HUES6 (cell line): ENCODE data around the gene E4F1.

Experiments
- H3K27ac ChIP-seq: 2 replicates; pipeline ENCODE4 v1.7.0; 2013; ENCODE audit warnings: low read depth, mild to moderate bottlenecking, low read length, inconsistent platforms
- H3K27me3 ChIP-seq: 2 replicates; pipeline ENCODE4 v1.6.1; 2013; ENCODE audit warnings: low read length; ENCODE audit not compliant: control insufficient read depth, insufficient read depth
- H3K36me3 ChIP-seq: 2 replicates; pipeline ENCODE4 v1.6.1; 2013; ENCODE audit warnings: low read length; ENCODE audit not compliant: control insufficient read depth, insufficient read depth
- H3K4me1 ChIP-seq: 2 replicates; pipeline ENCODE4 v1.6.1; 2013; ENCODE audit warnings: low read length; ENCODE audit not compliant: control insufficient read depth, insufficient read depth
- H3K4me3 ChIP-seq: 2 replicates; pipeline ENCODE4 v1.5.1; 2013; ENCODE audit warnings: low read depth, low read length
- H3K9ac ChIP-seq: one replicate; pipeline ENCODE4 v1.6.1; 2013; ENCODE audit warnings: mild to moderate bottlenecking, low read length
- H3K9me3 ChIP-seq: 2 replicates; pipeline ENCODE4 v1.6.1; 2013; ENCODE audit warnings: low read depth, low read length; ENCODE audit not compliant: control insufficient read depth, insufficient read depth

Gene E4F1

DNA sequence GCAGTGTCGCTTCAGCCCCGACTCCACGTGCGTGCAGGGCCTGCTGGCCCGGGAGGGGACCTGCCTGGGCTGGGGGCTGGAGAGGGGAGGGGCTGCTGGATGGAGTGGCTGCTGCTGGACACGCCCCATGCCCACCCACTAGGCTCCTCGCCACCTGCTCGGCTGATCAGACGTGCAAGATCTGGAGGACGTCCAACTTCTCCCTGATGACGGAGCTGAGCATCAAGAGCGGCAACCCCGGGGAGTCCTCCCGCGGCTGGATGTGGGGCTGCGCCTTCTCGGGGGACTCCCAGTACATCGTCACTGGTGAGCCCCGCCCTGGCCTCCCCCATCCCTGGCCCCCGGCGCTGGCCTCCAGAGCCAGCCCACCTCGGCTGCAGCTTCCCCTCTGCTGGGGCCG, 15.1 kb upstream of the E4F1 start:
- peaks cover 50% of the 10 kb centered on the region for H3K36me3 ChIP-seq
- H3K4me1 ChIP-seq: peaks cover 20% of the 10 kb centered on the region
- no peaks in the 10 kb centered on the region for H3K9me3 ChIP-seq
- H3K27me3 ChIP-seq: no peaks in the 10 kb centered on the region
- H3K27ac ChIP-seq: no peak overlapping the region
- H3K4me3 ChIP-seq: no peak overlapping the region
- H3K9ac ChIP-seq: no peak overlapping the region

DNA sequence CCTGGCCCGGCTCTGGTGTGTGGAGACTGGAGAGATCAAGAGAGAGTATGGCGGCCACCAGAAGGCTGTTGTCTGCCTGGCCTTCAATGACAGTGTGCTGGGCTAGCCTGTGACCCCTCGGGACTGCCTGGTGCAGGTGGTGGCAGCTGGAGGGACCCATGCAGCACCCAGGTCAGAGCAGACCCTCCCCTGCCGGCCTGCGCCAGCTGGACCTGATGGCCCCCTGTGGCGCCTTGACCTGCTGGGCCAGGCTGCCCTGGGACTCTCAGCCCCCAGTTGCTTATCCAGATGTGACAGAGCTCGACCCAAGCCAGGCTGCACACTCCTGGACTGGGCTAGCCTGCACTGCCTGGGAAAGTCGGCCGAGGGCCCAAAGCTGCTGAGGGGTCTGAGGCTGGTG, 14.6 kb upstream of the E4F1 start:
- Histone ChIP-seq H3K9ac (no peak overlapping the region), H3K9me3 (no peaks in the 10 kb centered on the region), H3K4me3 (no peak overlapping the region), H3K27ac (no peak overlapping the region), H3K4me1 (peaks cover 24% of the 10 kb centered on the region), H3K36me3 (peaks cover 54% of the 10 kb centered on the region), H3K27me3 (no peaks in the 10 kb centered on the region)

DNA sequence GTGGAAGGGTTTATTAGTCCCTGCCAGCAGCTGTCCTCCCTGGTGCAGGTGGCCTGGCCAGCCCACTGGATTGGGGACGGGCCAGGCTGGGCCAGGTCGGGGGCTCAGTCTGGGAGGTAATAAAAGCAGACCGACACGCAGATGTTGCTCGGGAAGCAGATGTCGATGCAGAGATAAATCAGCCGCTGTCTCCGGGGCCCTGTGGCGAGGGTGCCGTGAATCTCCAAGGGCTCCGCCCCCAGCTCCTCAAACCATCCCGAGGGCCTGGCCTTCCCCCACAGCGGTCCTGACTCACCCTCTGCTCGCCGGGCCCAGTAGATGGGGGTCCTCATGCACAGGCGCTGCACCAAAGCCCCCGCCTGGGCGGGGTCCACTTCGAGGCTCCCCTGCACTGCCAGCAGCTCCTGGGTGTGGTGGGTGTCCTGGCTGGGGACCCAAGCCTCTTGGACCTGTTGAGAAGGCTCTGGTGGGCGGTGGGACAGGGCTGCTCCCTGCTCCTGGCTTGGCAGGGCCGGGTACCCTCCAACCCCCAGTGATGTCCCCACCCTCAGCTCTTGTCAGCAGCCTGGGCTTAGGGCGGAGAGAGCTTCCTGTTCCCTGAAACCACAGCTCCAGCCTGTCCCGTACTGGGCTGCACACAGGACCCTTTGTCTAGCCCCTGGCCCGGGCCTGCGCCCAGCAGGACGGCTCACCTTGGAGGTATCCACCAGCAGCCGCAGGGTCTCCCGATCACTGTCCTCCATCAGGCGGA, 14.0 kb upstream of the E4F1 start:
- Histone ChIP-seq H3K36me3 (peaks cover 54% of the 10 kb centered on the region), H3K9me3 (no peaks in the 10 kb centered on the region), H3K4me1 (peaks cover 24% of the 10 kb centered on the region), H3K27me3 (no peaks in the 10 kb centered on the region), H3K9ac (no peak overlapping the region), H3K4me3 (no peak overlapping the region), H3K27ac (no peak overlapping the region)

DNA sequence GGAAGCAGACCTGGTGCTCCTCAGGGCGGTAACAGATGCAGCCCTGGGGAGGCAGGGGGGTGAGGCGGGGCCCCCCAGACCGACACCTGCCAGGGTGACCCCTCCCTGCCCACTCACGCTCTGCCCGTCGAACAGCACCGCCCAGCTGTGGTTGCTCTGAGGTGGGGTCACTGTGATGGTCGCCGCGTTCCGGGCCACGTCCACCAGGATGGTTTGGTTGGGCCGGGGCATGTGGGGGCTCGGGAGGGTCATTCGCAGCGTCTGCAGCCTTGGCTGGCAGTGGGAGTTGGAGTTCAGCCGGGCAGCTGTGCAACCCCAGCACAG, 13.4 kb upstream of the E4F1 start:
- Histone ChIP-seq H3K9ac (no peak overlapping the region), H3K4me1 (peaks cover 24% of the 10 kb centered on the region), H3K4me3 (no peak overlapping the region), H3K27me3 (no peaks in the 10 kb centered on the region), H3K36me3 (peaks cover 54% of the 10 kb centered on the region), H3K27ac (no peak overlapping the region), H3K9me3 (no peaks in the 10 kb centered on the region)

DNA sequence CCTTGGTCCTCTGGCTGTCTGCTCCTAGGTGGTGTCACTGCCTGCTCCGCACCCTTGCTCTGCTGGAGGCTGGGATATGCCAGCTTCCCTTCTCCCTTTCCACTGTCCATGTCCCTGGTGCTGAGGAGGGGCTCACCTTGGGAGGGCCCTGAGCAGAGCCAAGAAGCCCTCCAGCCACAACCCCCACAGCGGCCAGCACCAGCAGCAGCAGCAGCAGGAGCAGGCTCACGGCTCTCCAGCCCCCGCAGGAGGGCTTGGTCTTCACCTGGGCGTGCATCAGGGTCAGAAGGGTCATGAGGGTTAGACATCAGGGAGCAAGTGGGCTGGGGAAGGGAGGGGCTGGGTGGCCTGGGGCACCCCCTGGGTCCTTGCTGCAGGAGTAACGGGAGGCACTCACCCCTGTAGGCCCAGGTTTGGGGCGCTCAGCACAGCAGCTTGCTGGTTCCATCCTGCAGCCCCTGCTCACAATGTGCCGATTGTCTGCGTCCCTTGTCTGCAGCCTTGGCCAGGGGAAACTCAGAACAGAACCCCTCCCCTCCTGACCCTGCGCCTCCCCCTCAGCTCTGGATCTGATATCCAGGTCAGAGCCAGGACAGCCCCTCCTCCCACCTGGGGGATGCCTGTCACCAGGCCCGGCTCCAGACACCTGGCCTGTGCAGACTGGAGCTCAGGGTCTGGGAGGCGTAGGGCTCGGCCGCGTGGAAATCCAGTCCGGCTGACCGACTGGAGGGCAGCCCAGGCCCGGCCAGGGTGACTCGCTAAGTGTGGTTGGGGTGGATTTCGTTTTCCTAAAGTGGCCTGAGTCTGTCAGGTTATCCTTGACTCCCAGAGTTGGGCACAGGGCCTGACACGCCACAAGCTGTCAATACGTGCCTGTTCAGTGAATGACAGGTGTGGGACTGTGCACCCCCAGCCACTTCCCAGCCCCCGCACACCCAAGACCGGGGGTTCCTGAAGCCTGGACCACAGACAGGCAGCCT, 12.7 kb upstream of the E4F1 start, which contains the start of gene BRICD5:
Gene BRICD5, minus strand, starts transcription at position 478 of the 980 bp plus-strand sequence. Its CDS starts 30 bp downstream, at position 448.
- Histone ChIP-seq H3K36me3 (peaks cover 54% of the 10 kb centered on the region), H3K4me1 (peaks cover 24% of the 10 kb centered on the region), H3K27ac (no peak within 1 kb of the TSS), H3K27me3 (no peaks in the 10 kb centered on the region), H3K9me3 (no peaks in the 10 kb centered on the region), H3K9ac (no peak within 1 kb of the TSS), H3K4me3 (no peak within 1 kb of the TSS)

DNA sequence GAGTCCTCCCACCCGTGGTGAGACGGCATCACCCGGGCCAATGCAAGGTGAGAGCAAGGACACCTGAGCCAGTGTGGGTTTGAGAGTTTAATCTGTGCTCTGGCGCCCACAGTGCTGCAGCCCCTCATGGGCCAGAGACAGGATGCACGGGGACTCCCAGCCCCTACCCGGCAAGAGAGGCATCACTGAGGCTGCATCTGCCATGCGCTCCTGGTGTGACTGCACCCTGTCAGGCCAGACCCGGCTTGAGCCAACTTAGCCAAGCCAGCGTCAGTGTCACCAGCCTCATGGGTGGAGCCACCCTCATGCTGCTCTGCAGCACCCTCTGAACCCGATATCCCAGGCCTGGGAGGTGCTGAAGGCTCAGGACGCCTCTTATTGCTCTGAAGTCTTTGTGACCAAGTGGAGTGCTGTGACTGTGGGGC, 11.5 kb upstream of the E4F1 start:
- H3K4me3 ChIP-seq: no peak overlapping the region
- no peaks in the 10 kb centered on the region for H3K27me3 ChIP-seq
- H3K36me3 ChIP-seq: peaks cover 50% of the 10 kb centered on the region
- no peak overlapping the region for H3K9ac ChIP-seq
- peaks cover 20% of the 10 kb centered on the region for H3K4me1 ChIP-seq
- H3K27ac ChIP-seq: no peak overlapping the region
- no peaks in the 10 kb centered on the region for H3K9me3 ChIP-seq

DNA sequence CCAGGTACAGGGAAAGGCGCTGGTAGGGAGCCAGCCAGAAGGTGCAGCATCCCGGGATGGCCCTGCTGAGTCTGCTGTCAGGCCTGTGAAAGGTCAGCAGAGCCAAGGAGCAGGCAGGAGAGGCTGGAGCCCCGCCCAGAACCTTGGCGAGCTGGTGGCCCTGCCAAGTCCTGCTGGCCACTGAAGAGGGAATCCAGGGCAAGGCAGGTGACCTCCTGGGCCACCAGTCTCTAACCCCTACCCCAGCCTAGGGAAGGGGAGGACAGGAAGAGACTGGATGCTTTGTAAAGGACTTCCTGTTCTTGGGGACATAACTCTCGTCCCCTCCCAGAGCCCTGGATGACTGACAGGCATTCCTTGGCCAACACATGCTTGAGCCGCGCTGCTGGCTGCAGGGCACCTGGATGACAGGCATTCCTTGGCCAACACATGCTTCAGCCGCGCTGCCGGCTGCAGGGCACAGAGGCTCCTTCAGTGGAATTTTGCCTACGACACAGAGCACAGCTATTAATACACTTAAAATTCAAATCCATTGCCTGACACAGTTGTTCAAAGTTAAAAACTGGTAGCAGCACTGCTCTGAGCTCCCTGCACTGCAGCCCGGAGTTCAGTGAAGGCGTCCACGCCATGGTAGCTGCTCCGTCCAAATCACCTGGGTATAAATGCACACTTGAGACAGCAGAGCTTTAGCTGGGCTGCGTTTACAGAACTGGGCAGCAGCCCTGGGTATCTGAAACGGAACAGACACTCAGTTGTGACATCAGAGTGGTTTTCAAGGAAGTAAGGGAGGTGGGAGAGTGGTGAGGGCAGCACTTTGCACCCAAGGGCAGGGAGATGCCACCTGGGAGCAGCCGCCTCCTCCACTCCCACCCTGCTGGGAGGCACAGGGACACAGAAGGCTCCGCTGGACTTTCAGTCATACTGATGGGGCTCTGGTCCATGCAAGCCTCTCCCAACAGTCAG, 10.7 kb upstream of the E4F1 start:
- Histone ChIP-seq H3K9me3 (no peaks in the 10 kb centered on the region), H3K27ac (no peak overlapping the region), H3K36me3 (peaks cover 43% of the 10 kb centered on the region), H3K4me1 (peaks cover 20% of the 10 kb centered on the region), H3K27me3 (no peaks in the 10 kb centered on the region), H3K9ac (no peak overlapping the region), H3K4me3 (peak overlapping the region; percentile 95)

DNA sequence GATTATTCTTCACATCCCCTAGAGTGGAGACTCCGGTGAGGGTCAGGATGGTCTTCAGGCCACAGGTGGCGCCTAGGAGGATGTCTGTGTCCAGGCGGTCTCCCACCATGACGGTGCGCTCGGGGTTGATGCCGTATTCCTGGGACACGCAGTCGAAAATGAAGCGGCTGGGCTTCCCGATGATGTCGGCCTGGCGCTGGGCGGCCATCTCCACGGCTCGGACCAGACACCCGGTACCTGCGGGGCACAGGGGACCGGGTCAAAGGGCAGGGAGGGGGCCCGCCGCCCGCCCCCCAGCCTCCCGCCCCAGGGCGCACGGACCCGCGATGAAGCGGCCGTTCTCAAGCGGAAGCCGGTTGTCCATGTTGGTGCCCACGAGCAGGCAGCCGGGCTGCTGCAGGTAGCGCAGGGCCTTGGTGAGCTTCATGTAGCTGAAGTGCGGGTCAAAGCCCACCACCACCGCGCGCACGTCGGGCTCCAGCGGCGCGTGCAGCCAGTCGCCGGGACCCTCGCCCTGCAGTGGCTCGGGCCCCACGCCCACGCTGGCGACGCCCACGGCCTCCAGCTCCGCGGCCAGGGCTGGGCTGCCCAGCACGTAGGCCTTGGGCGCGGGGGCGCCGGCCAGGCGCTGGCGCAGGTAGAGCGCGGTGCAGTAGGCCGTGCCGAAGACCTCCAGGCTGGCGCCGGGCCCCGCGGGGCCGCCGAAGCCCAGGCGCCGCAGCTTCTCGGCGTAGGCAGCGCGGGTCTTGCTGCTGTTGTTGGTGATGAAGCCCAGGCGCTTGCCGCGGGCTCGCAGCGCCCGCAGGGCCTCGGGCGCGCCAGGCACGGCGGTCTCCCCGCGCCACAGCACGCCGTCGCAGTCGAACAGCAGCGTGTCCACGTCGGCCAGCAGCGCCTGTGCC, 9.3 kb upstream of the E4F1 start:
- peak overlapping the region; percentile 95 for H3K4me3 ChIP-seq
- peak overlapping the region; percentile 62; the same call in 1 of the 2 replicates for H3K27ac ChIP-seq
- no peaks in the 10 kb centered on the region for H3K9me3 ChIP-seq
- peak overlapping the region; percentile 98 for H3K9ac ChIP-seq
- H3K36me3 ChIP-seq: peaks cover 29% of the 10 kb centered on the region
- peaks cover 20% of the 10 kb centered on the region for H3K4me1 ChIP-seq
- no peaks in the 10 kb centered on the region for H3K27me3 ChIP-seq

DNA sequence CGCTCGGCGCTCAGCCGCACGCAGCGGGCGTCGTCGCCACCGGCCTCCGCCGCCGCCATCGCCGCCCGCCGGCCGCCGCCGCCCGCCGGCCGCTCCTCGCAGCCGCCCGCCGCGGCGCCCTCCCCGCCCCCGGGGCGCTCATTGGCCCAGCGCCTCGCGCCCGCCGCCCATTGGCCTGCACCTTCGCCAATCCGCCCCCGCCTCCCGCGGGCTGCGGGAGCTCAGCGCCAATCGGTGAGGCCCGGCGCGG, 8.7 kb upstream of the E4F1 start, which contains the start of gene PGP:
Gene PGP, minus strand, starts transcription at position 122 of the 250 bp plus-strand sequence. Its CDS starts 63 bp downstream, at position 59.
- Histone ChIP-seq H3K27ac (peak within 1 kb of the TSS; percentile 91), H3K9me3 (no peaks in the 10 kb centered on the region), H3K9ac (peak within 1 kb of the TSS; percentile 100), H3K27me3 (no peaks in the 10 kb centered on the region), H3K4me3 (peak within 1 kb of the TSS; percentile 95), H3K36me3 (peaks cover 23% of the 10 kb centered on the region), H3K4me1 (peaks cover 20% of the 10 kb centered on the region)

DNA sequence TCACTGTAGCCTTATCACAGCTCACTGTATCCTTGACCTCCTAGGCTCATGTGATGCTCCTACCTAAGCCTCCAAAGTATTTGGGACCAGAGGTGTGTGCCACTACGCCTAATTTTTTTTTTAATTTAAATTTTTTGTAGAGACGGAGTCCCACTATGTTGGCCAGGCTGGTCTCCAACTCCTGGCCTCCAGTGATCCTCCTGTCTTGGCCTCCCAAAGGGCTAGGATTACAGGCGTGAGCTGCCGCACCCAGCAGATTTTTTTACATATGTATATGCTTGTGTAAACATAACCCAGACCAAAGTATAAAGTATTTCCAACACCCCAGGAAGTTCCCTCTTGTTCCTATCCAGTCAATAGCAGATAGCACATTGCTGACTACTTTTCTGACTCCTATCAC, 7.1 kb upstream of the E4F1 start:
- H3K27ac ChIP-seq: no peak overlapping the region
- H3K27me3 ChIP-seq: no peaks in the 10 kb centered on the region
- no peaks in the 10 kb centered on the region for H3K9me3 ChIP-seq
- H3K4me1 ChIP-seq: peaks cover 14% of the 10 kb centered on the region
- no peak overlapping the region for H3K9ac ChIP-seq
- H3K4me3 ChIP-seq: peak overlapping the region; percentile 47; the same call in 1 of the 2 replicates
- peaks cover 21% of the 10 kb centered on the region for H3K36me3 ChIP-seq
